HG03520 (cell line): ENCODE measurements around the gene PDE2A.

Experiments used
- ATAC-seq: cut with Tn5 transposase; IDR thresholded peaks from one replicate; pipeline ENCODE4 v1.9.1; 2021; ENCODE audit warnings: mild to moderate bottlenecking, moderate library complexity; ENCODE audit not compliant: unreplicated experiment

Gene PDE2A

GRCh38 chr11:72637926-72638325, 36.3 kb downstream of the PDE2A start:
- no peak for ATAC-seq

DNA sequence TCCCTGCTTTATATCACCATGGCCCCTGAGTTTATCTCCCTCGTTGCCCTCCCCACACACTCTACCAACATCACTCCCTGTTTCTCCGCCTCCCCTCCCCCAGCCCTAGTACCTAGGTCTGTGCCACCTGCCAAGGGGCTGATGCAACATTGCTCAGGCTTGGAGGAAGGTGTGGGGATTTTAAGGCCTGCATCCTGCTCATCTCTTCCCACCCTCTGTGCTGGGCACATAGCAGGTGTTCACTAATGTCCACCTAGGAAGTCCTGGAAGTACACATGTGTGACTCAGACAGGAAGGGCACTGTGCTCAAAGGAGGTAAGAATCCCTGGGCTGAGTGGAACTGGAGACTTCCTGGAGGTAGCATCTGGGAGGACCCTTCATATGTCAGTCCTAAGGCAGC, 37.0 kb downstream of the PDE2A start:
- no peak for ATAC-seq

GRCh38 chr11:72636376-72636775, 37.8 kb downstream of the PDE2A start:
- no peak for ATAC-seq

GRCh38 chr11:72635933-72636332, 38.3 kb downstream of the PDE2A start:
- ATAC-seq, result no peak

DNA sequence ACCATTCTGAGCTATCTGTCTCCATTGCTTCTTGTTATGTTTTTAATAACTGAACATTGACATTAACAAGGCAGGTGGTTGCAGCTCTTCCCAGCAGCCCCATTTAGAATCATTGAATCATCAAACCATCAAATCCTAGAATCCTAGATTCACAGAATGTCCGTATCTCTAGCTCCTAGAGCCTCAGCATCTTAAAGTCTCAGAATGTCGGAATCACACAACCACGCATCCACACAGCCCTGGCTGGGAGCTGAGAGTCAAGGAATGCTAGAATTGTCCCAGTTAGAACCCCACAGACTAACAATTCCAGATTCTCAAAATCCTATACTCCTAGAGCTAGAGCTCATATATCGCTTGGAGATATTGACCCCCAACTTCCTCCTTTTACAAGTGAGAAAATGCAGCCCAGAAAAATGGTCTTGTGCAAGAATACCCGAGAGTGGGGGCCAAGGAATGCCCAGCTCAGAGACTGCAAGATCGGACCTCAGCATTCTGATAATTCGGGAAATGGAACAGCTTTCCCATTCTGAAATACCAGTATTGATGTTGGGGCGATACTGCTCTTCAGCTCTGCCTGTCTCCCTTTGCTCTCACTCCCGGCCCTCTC, 38.8 kb downstream of the PDE2A start:
- ATAC-seq, result no peak

DNA sequence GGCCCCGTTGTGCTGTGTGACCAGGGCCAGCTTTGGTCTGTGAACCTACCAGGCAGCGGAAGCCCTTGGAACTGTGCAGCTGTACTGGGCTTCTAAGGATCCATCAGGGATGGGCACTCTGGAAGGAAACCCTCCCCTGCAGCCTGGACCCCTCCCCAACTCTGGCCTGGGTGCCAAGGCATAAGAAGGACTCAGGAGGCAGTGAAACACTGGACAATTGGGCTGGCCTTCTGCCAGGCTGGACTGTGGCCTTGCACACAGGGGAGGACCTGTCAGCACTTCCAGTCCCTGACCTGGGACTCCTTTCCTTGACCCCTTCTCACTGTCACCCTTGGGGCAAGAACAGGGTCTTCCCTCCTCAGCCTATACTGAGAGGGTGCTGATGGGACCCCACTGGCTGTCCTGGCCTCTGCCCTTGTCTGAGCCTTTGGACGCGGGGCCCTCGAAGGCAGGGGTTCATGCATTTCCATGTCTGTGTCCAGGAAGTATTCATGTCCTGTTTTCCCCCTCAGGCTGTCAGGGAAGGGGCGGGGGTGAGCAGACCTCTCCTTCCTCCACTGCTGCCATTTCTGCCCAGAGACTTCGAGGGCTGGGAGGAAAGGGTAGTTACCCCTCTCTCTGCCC, 39.6 kb downstream of the PDE2A start:
- ATAC-seq, result no peak

DNA sequence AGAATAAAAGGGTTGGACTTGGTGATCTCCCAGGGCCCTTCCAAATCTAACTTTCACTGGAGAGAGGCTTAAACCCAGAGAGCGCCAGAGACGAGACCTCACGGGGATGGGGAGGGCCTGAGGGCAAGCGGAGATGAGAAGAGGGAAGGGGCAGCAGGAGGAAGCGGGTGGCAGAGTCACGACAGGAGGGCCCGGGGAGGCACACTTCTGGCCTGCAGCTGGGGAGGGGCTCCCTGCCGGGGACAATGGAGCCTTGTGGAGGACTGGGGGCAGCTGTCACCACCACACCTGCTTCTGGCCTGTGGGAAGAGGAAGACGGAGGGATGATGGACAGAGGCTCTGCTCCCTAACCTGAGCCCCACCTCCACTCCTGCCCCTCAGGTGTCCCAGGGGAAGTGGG, 40.2 kb downstream of the PDE2A start:
- ATAC-seq, result no peak

- no peak for ATAC-seq
Observed at GRCh38 chr11:72633068-72633467, 41.2 kb downstream of the PDE2A start.

- ATAC-seq, result no peak
Observed at GRCh38 chr11:72631806-72632731, 42.2 kb downstream of the PDE2A start.

DNA sequence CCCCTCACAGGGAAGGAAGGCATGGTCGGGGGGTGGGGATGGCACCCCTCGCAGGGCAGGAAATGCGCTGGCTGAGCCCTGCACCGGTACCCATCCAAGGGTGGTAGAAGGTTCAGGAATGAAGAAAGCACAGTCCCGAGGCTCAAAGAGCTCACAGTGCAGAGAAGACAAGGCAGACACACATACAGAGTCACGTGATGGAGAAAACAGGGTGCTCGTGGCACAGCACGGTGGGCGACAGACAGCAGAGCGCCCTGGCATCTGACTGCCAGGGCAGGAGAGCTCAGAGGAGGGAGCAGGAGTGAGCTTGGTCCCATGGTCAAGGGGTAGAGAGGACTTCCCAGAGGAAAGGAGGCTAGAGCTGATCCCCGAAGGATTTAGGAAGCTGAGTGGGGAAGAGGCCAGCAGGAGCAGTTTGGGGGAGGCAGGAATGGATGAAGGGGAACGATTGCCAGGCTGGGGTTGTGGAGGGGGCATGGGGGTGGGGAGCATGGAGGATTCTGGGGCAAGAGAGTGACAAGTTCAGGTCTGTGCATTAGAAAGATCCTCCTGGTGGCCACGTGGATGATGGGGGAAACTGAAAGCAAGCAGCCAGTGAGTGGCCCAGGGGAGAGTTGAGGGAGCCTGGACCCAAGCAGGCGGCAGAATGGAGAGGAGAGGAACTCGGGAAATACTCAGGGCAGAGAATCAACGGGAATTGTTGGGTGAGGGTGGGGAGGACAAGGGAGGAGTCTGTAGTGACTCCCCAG, 43.9 kb downstream of the PDE2A start:
- ATAC-seq, result no peak

DNA sequence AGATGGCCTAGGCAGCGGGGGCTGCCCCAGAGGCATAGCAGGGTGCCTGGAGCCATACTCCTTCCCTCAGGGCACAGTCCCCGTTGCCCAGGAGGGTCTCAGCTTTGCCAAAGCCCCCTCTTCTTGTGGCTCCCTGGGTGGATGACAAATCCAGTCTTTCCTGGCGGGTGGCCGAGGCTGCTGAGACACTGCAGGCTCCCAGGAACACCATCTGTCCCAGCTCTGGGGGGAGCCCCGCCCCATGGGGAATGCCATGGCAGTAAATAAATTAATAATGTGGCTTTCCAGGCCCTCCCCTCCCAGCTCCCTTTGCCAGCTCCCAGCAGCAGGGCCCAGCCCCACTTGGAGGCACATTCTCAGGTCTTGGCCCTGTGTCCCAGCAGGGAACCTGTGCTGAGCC, 45.0 kb downstream of the PDE2A start:
- ATAC-seq, result no peak

DNA sequence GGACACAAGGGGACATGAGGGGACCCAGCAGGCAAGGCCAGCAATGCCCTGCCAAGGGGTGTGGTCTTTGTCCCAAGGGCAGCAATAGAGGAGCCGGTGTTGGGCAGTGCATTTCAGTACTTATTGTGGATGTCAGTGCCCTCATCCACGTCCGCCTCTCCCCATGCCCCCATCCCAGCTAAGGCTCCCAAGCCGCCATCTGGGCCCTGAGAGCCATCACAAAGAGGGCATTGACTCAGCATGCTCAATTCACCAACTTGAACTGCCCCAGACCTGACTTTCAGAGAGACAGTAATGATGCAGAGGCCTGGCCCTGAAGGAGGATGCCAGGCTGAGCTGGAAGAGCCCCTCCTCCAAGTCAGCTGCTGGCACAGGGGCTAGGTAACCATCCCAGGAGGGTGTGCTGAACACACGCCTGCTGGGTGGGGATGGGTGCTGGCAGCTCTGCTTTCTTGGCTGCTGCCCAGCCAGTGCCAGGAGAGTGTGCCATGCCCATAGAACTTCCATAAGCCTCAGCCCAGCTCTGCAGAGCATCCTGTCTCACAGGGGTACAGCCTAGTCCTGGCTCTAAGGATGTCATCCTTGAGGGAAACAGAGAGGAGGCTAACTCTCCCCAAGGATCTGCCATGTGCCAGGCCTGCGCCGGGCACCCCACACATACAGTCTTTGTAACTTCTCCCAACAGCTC, 46.5 kb downstream of the PDE2A start:
- ATAC-seq, result no peak

DNA sequence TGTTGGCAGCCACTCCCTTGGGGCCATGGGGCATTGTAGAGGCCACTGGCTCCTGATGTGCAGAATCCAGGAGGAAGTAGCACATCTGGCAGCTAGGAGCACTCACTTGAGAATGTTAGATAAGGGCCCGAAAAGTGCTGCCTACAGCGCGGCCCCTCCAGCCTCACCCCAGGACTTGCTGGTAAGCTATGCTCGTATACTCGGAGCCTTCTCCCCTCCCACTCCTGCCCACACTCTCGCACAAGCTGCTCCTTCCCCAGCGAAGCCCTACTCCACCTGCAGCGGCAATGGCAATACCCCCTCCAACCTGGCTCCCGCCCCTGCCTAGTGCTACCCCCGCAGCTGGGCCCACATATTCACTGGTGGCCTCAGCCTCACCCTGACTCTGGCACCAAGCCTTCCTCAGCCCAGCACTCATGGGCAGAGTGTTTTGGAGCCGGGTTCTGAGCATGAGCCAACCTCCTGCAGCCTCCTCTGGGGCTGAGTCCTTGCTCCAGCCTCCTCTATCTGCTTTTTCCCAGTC, 47.7 kb downstream of the PDE2A start:
- no peak for ATAC-seq

- no peak for ATAC-seq
Observed at GRCh38 chr11:72625691-72626413, 48.4 kb downstream of the PDE2A start.

DNA sequence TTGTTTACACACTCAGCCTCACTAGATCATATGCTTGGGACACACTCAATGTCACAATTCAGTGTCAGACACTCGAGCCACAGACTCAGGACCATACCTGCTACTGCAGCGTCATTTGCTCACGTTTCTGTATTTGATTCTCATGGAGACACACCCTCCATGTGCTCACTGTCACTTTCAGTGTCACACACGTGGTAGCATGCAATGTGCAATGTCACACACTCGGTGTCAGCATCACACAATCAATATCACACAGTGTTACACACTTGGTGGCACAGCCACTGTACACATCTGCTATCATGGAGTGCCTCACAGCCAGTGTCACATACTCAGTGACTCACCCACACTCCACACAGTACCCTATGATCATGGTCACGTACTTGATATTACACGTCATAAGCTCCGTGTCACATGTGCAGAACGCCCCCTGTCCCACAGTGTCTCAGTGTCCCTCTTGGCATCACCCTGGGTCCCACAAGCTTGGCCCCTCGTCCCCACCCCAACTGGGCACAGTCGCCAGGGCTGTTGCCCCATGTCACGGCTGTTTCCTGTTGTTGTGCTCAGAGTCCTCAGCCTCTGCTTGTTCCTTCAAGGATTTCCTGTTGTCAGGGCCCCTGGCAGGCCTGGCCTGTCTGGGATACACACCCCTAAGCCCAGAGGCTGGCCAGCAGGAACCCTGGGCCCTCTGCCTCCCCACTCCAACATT, 49.6 kb downstream of the PDE2A start:
- no peak for ATAC-seq

DNA sequence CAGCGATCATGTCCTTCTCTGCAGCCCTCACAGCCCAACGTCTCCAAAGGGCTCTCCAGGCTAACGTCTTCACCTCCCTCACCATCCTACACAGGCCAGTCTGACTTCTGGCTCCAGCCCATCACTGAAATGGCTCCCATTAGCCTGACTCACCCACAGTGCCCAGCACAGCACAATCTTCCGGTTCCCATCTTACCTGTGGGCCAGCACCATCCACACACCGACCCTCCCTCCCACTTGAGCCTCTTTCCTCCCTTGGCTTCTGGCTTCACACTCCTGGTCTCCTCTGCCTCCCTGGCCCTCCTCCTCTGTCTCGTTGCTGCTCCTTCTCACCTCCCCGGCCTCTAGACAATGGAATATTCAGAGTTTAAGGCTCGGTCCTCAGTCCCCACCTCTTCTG, 51.2 kb downstream of the PDE2A start:
- no peak for ATAC-seq

DNA sequence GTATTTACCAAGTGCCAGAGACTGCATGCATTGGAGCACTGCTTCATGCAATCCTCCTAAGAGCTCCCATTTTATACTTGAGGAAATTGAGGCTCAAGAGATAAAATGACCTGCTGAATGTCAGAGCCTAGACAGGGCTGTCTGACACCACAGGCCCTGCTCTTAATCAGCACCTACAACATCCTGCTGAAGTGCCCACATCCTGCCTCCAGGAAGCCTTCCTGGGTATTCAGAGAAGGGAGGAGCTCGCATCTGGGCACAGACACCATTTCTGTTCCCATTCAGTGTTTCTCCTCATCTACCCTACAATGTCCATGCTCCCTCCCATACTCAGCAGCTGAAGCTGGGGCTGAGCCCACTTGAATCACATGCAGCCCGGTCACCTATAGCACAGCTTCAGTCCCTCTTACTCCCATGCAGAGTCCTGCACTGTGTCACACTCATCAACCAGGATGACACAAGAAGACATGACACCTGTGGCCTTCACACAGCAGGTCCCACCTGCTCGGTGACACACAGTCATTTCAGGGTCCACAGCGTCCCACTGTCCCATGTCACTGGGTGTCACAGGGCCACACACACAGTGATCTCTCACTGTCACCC, 53.1 kb downstream of the PDE2A start:
- ATAC-seq, result no peak

DNA sequence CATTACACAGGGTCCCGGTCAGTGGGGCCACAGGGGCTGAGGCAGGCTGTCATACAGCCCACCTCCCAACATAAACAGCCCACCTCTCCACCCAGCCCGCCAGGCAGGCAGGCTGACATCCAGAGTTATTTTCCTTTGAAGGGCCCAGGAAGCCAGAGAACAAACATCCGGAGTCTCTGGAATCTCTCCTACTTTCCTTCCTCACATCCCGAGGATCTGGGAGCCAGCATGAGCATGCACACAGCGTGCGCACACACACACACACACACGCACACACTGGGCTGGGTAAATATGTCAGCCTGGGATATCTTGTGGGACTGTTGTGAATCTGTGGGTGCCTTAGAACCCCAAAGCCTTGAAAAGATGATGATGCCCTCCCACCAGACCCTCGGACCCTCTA, 55.4 kb downstream of the PDE2A start:
- no peak for ATAC-seq
